HG02588 (cell line): ENCODE measurements around the gene ZBBX.

Source experiments
- ATAC-seq: cut with Tn5 transposase; IDR thresholded peaks from one replicate; pipeline ENCODE4 v1.9.1; 2021; ENCODE audit warnings: mild to moderate bottlenecking, moderate library complexity; ENCODE audit not compliant: unreplicated experiment

ZBBX gene

DNA sequence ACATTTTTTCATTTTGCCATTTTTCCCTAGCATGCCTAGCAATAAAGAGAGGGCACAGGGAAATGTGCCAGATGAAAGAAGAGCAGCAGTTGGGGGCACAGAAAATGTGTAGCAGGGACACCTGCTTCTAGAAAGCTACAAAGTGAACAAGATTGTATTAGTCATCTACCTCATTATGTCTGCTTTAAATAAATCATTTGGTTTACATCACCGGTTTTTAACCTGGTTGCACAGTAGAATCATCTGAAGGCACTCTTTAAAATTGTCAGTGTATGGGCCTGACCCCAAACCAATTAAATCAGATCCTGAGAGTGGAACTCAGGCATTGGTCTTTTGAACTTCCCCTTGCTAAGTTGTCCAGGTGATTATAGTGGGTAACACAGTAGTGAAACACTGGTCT lies 73.8 kb downstream of the ZBBX start:
- ATAC-seq: no peak

DNA sequence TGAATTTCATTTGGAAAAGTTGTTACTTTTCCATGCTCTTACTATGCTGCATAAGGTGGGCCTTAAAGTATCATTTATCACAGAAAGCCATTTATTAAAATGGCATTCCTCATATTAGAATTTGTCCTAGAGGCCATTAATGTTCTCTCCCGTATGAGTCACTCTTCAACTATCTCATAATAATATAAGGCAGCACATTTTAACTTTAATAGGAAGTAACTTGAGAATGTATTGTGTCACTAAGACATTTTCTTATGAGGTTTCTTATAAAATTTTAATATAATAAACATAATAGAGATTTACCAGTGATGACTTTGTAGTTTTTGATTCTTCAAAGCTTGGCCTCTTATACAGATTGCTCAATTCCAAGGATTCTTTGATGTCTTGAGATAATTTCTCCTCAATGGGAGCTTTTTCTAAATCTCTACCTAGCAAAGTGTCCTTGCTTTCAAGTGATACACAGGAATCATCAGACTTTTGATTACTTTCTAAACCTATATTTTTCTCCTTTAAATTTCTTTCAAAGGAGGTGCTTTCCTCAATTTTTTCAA lies 74.7 kb downstream of the ZBBX start:
- no peak for ATAC-seq

DNA sequence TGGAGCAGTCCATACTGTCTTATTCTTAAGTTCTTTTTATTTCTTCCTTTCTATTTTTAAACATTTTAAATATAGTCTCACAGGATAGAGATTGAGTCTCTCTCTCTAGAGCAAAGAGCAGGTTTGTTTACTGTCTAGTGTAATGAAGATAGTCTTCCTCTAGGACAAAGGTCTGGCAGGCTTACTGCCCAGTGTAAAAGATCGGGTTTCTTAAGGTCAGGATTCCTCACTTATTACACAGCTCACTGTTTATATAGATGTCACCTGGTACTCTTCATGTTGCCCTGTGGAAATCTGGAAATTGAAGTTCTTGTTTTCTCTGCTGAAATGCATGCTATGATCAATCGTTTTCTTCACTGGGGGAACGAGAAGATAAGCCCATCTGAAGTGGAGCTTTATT lies 76.0 kb downstream of the ZBBX start:
- no peak for ATAC-seq

DNA sequence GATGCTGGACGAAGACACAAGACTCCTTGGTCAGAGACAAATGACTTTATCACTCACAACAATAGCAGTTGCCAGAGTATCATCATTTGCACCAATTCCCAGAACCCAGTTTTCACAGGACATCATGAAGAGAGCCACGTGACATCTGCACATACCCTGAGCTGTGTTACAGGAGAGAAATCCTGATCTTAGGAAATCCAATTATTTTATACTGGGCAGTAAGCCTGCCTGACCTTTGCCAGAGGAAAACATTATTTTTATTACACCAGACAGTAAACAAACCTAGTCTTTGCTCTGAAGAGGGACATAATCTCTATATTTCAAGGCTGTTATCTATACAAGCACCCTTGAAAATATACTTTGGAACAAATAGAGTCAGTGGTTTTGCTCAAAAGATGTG lies 77.4 kb downstream of the ZBBX start:
- ATAC-seq: no peak

DNA sequence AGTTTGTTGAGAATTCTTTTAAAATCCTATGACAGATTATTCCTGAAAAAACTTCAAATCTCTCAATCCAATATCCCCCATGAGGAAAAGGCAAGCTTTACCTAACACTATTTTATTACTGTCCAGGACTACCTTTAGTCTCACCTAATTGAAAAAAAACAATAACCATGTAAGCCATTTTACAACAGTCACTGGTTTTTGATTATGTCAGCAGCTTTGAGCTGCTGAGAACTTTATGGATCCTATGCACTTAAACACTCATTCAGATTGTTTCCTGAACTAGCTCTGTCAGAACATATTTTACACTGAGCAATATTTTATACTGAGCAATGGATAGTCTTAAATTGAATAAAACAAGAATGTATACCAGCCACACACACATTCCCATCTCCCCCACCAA lies 79.9 kb downstream of the ZBBX start:
- ATAC-seq: no peak

DNA sequence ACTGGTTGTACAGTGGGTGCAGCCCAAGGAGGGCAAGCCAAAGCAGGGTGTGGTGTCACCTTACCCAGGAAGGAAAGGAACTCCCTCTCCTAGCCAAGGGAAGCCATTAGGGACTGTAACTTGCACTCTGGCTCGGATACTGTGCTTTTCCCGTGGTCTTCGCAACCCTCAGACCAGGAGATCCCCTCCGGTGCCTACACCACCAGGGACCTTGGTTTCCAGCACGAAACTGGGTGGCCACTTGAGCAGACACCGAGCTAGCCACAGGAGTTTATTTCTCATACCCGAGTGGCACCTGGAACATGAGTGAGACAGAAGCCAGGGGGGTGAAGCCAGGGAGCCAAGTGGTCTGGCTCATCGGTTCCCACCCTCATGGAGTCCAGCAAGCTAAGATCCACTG lies 90.7 kb downstream of the ZBBX start:
- ATAC-seq: no peak

DNA sequence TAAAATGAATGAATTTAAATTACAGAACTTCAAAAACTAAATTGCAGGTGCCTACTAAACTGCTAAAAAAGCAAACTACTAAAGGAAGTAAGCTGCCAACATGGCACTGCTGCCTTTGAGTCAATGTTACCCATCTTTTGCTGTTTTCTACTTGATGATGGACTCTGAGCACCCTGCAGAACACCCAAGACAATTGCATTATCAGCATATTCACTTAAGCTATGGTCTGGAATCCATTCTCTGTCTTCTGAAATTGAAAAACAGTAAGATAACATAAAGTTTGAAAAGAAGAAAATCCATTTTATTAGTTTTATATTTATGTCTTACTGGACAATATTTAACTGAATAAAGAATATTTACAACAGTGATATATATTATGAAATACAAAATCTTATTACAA lies 91.4 kb downstream of the ZBBX start:
- no peak for ATAC-seq

DNA sequence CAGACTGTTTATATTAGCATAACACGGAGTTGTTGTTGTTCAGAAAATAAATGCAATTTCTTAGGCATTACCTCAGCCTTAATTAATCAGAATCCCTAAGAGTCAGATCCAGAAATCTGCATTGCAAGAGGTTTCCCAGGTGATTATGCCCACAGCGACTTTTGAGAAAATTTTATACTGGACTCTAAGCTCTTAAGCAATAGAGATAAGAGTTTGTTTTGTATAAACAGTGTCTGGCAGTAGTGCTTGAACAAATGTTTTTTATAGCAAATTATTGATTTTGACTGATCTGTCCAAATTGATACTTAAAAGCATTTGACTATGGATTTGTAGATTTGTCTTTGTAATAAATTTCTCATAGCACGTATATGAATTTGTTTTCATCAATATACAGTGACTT lies 92.8 kb downstream of the ZBBX start:
- ATAC-seq: no peak

DNA sequence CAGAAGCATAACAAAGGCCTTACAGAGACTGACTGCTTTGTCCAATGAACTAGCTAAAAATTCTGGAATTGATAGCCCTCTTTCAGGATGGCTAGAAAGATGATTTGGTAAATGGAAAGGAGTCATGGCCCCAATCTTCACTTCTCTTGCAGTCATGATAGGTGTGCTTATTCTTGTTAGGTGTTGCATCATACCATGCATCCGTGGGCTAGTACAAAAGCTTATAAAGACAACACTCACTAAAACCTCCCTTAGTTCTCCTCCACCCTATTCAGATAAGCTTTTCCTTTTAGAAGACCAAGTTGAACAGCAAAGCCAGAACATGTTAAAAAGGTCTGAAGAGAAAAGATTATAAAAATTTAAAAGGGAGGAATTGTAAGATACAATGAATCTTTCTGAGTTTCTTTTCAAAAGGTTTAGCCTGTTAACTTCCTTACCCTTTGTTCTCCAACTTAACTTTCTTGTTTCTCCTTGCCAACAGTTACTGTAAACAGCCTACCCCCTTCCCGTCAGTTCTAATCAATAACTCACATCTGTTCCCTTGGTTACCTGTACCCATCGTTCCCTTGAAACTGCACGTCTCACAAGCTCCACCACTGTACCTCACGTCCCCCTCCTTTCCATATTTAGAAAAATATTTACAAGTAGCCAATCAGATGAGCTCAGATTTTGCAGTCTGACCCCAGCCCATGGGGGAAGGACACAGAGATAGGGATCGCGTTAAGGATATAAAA lies 105.8 kb downstream of the ZBBX start:
- ATAC-seq: no peak

DNA sequence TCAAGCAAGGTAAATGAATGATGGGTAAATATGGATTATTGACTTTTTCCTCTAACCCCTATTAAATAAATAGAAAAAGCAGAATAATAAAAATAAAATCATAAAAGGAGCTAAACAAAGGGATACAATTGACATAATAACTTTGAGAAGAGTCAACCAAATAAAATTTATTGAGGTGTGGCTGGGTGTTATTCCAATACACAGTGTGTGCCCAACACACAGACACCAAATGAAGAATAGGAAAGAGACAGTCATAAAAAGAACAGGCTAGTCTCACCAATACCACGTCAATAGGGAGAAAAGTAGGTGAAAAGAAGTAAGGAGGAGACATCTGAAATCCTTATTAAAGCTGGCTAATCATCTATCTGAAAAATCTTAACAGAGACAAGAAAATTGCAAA lies 127.1 kb downstream of the ZBBX start:
- ATAC-seq: no peak

DNA sequence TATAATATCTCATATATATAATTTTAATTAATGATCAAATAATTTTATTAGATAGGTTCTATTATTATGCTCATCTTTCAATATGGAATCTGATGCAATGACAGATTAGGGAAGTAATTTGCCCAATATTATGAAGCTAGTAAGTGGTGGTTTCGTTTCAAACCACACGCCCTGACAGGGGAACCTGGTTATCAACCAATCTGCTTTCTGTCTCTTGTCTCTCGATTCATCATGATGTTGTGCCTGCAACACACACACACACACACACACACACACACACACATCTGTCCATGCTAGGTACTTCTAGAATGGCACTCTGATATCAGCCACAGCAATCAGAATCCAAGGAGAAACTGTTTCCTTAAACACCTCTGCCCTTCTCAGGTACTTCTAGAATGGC lies 128.4 kb downstream of the ZBBX start:
- no peak for ATAC-seq

DNA sequence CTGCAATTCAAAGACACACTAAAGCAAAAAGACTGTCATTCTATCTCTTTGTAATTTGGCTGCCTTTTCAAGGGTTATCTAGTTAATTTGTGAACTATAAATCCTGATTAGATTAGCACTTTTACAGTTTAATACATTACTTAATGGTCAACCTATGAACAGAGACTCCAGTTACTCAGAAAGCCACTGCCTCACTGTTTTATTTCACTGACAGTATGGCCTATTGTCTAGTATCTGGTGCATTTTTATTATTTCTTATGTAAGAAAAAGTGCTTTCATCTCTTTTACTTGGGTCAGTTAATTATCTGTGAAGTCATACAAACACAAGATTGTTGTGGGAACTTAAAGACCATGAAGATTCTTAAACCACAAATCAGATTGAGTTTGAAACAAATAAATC lies 133.8 kb downstream of the ZBBX start:
- ATAC-seq: no peak

DNA sequence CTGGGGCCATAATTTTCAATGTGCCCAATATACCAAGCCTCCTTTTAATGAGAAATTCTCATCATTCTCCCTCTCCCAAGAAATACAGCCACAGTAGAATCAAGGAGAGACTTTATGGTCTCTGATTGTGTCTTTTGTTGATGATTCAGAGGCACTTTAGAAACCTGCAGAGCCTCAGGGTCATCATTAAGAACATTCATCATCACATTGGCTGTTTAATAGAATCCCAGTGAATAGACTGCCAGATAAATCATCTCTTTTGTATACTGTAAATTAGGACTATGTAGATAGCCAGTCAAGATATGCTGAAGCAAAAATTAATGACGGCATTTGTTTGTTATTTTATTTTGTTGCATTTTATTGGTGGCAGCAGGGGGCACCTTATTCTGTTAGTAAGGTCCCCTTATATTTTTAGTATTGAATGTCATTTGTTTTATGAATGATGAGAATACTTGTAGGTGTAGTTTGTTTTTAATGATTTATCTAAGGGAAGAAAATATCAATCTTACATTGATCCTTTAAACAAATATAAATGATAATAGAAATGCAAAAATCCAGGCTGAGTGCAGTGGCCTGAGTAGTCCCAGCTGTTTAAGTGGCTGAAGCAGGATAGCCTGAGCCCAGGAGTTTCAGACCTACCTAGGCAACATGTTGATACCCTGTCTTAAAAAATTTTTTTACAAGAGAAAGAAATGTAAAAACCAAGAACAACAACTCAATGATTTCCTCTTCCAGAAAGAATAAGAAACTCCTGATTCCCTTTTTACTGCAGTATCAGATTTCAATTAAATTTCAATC lies 138.8 kb downstream of the ZBBX start:
- no peak for ATAC-seq

DNA sequence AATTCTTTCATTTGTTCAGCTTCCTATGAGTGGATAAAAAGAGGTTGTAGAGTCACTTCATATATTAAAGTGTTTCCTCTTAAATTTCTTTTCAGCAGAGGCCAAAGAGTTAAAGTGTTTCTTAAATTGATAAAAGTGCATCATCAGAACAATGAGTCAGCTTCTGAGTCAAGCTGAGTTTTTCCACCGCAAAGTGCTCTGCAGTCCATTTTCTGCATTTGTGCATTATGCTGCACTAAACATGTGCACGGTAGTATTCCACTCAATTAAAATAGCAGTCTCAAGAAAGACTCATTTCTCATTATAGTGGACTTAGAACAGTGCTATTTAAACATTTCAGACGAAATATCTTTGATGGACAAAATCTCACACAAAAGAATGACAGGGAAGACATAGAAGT lies 152.0 kb downstream of the ZBBX start:
- ATAC-seq: no peak

DNA sequence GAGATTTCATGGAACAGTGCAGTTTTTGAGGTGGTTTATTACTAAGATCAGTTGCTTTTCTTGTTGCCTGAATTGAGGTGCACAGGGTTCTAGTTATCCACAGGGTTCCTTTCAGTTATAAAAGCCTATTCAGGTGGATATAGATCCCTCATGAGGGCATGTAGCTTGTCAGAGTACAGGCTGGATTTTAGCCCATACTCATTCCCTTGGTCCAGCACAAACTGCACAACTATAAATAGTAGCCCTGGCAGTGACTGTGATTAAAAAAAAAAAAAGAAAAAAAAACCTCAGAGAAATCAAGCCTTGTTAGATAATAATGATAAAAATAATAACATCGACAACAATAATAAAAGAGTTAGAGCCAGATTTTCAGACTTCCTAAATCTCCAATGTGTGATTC lies 154.3 kb downstream of the ZBBX start:
- ATAC-seq: no peak

DNA sequence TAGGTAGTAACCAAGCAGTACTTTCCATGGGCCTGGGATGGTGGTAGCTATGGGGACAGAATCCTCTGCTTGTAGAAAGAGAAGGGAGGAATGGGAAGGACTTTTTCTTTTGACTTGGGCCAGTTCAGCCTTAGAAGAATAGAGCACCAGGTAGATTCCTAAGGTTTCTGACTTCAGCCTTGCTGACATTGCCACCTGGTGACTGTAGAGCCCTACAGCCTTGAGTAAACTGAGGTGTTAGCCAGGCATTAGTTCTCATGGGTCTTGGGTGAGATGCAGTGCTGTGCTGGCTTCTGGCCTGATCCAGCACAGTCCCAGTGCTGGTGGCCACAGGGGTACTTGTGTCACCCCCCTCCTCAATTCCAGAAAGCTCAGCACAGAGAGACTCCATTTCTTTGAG lies 171.1 kb downstream of the ZBBX start:
- ATAC-seq: no peak

DNA sequence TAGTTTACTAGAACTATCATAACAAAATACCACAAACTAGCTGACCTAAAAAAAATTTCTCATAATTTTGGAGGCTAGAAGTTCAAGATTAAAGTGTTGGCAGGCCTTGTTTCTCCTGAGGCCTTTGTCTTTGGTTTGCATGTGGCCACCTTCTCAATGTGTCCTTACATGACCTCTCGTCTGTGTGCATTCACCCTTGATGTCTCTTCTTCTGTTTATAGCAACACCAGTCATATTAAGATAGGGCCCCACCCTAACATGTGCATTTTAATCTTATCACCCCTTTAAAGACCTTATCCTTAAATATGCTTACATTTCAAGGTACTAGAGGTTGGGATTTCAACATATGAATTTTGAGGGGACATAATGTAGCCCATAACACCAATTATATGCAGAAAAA lies 177.0 kb downstream of the ZBBX start:
- ATAC-seq: no peak

DNA sequence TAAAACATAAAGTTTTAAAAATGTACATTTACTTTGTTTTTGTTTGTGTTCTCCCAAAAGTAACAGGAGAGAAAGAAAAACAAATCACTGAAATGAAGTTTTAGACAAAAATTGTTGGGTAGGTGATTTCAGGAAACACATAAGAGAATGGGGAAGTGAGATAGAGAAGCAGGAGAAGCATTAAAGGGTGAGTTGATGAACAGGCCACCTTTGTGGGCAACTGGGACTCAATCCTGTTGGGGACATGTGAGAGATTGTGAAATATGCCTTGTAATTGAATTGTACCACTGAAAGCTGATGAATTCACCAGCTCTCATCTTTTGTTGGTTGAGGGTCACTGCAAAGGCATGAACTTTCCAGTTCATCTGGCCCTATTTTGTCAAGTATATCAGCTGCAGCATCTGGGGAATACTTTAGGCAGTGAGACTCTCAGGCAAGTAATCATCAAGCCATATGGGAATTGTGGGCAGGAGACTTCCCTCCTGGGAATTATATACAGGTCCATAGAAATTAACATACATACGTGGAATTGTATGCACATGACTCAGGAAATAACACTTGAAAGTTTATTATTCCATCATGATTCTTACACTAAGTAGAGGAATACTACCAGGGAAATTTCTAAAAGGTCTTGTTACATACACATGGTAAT lies 181.0 kb downstream of the ZBBX start:
- ATAC-seq: no peak
